HG02759 (cell line): ENCODE results near the gene MTMR3.
"Not testable (repeated sequence)": the region's sequence is repeated elsewhere in the genome, so short reads cannot be mapped to it uniquely, and the experiment has no call there.

Source experiments
- ATAC-seq: cut with Tn5 transposase; IDR thresholded peaks from one replicate; pipeline ENCODE4 v1.9.1; 2021; ENCODE audit warnings: mild to moderate bottlenecking, moderate library complexity; ENCODE audit not compliant: unreplicated experiment

MTMR3 gene

GRCh38 chr22:29883045-29883774 lies at the start of gene MTMR3:
MTMR3 (plus strand) TSS chr22:29883174; CDS start chr22:29971060, 87,886 bp downstream.
- peak; percentile 83 for ATAC-seq

- no peak for ATAC-seq
Measured at GRCh38 chr22:29833392-29833965, 49.5 kb upstream of the MTMR3 start.

GRCh38 chr22:29834046-29834445 lies 48.9 kb upstream of the MTMR3 start:
- no peak for ATAC-seq

- not testable (repeated sequence) for ATAC-seq
Measured at GRCh38 chr22:29836791-29837370, 46.1 kb upstream of the MTMR3 start.

DNA sequence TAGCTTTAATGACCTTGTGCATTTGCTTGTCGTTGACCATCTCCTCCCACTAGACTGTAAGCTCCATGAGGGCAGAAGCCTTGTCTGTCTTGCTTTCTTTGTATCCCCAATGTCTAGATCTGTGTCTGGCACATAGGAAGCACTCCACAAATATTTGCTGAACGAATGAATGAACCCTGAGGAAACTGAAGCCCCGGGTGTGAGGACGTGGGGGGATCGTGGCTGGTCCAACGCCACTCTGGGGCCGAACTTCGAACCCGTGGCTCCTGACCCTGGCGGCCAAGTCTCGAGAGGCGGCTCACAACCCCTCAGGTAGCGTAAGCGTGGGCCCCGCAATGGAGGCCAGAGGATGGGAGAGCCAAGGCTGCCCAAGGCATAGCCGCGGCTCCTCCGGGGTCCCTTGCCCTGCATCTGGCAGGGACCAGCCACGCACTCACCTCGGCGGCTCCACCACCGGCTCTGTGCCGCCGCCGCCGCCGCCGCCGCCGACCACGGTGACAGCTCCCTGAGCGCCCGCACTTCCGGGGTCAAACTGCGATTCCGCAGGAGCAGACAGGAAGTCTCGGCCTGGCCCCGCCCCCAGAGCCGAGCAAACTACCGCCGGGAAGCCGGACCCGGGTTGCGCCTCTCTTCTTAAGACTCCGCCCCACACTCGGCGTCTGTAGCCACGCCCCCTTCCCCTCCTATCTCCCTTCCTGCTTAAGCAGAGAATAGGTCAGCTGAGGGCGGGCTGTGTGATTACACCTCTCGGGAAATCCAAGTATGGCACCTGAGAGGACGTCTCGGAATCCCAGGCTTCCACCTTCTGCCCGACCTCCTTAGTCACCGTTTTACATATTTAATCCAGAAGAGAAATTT lies 45.0 kb upstream of the MTMR3 start, which contains the start of gene ASCC2:
Gene ASCC2, minus strand, starts transcription at position 534 of the 858 bp plus-strand sequence. CDS start 5,949 bp downstream, outside the sequence.
- peak; percentile 98 for ATAC-seq

- ATAC-seq = no peak
Measured at GRCh38 chr22:29838599-29838956, 44.4 kb upstream of the MTMR3 start.

- ATAC-seq = no peak
Measured at GRCh38 chr22:29839039-29839438, 43.9 kb upstream of the MTMR3 start.

DNA sequence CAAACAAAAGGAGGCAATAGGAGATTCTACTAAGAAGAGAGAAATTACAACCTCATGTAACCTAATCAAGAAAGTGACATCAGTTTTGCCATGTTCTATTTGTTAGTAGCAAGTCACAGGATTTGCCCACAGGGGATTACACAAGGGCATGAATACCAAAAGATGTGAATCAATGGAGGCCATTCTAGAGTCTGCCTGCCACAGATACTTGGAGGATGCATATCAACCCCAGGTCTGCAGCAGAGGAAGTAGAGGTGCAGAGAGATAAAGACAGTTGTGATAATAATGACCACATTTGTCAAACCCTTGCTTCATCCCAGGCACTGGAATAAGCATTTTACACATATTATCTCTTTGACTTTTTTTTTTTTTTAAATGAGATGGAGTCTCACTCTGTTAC lies 42.5 kb upstream of the MTMR3 start:
- no peak for ATAC-seq

- no peak for ATAC-seq
Measured at GRCh38 chr22:29842172-29842571, 40.8 kb upstream of the MTMR3 start.

DNA sequence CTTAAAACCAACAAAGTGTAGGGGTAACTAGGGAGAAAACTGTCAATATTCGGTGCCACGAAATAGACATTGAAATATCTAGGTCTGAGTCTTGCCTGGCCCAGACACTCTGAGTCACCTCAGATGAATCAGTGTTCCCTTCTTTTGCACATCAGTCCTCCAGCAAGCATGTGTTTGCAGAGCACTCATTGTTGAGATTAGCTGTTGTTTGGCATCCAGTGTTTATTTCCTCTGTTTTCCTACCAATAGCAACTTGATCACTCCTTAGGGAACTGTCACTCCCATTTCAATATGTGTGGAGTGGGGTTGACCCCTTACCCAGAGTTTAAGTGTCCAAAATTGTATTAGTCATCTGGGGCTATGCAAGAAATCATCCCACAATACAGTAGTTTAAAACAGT lies 40.2 kb upstream of the MTMR3 start:
- no peak for ATAC-seq

GRCh38 chr22:29846290-29846689 lies 36.7 kb upstream of the MTMR3 start:
- ATAC-seq = no peak

GRCh38 chr22:29848111-29848510 lies 34.9 kb upstream of the MTMR3 start:
- no peak for ATAC-seq

GRCh38 chr22:29854432-29854831 lies 28.5 kb upstream of the MTMR3 start:
- ATAC-seq = no peak

- no peak for ATAC-seq
Measured at GRCh38 chr22:29855611-29856181, 27.3 kb upstream of the MTMR3 start.

DNA sequence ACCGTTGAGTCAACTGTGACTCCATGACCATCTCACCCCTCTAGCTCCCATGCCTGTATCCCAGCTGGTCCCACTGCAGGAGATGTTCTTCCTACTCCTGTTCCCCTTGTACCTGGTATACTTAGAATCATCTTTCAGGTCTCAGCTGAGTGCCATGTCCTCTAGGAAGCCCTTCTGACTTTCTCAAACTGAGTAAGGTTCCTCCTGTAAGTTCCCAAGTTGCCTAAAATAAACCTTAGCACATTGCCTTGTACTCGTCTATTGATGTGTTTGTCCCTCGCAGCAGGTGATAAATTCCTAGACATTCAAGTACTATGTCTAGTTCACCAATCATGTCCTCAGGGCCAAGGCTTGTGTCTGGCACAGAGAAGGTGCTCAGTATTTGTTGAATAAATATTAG lies 26.5 kb upstream of the MTMR3 start:
- no peak for ATAC-seq

DNA sequence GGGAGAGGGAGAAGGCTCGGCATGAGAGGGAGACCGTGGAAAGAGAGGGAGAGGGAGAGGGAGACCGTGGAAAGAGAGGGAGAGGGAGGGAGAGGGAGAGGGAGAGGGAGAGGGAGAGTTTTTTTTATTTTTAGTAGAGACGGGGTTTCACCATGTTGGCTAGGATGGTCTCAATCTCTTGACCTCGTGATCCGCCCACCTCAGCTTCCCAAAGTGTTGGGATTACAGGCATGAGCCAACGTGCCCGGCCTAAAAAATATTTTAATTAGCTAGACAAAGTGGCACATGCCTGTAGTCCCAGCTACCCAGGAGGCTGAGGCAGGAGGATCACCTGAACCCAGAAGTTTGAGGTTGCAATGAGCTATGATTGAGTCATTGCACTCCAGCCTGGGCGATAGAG lies 23.9 kb upstream of the MTMR3 start:
- ATAC-seq = not testable (repeated sequence)

DNA sequence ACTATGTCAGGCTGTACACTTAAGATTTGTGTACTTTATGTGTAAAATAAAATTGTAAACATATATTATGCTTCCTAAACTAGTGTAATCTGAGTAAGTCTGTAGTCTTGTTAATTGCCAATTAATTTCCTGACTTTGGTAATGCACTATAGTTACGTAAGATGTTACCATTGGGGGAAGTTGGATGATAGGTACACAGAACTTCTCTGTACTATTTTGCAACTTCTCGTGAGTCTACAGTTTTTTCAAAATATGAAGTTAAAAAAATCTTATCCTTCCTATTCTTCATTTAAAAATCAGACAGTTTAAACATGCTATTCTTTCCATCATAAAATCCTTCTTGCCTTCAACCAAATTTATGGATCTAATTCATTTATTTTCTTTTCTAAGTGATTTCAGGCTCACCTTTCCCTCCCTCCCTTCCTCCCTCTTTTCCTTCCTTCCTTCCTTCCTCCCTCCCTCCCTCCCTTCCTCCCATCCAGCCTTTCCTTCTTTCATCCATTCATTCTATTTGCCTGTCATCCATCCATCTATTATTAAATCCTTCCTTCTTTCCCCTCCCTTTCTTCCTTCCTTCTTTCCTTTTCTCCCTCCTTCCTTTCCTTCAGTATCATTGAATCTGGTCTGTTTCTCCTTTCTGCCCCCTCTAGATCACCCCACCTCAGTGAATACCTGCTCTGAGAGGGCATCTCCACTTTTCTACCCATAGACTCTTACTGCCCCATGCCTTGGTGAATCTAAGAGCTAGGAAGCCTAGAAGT lies 22.8 kb upstream of the MTMR3 start:
- ATAC-seq = no peak

- ATAC-seq = no peak
Measured at GRCh38 chr22:29861672-29862297, 21.2 kb upstream of the MTMR3 start.

GRCh38 chr22:29865572-29865971 lies 17.4 kb upstream of the MTMR3 start:
- not testable (repeated sequence) for ATAC-seq

DNA sequence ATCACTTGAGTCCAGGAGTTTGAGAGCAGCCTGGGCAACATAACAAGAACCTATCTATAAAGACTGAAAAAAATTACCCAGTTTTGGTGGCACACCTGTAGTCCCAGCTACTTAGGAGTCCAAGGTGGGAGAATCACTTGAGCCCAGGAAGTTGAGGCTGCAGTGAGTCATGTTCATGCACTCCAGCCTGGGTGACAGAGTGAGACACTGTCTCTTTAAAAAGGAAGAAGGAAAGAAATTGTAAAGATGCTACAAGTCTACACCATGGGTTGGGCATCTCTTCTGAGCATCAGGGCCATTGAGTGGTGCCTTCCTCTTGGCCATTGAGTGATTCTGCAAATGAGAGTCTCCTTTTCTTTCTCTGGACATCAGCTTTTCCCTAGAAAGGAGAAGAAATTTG lies 15.7 kb upstream of the MTMR3 start:
- no peak for ATAC-seq
